Esophagus squamous epithelium (tissue), 5 donors: Measurements from ENCODE around the gene TOR1A. TPM values are rescaled to one million over a fixed set of nuclear protein-coding genes. Genes with fewer than 3 reads are reported as not detected.

Experiments
- DNase-seq: peaks from one replicate; lab custom pipeline; 2025; lab: John Stamatoyannopoulos, UW
- H3K27ac ChIP-seq, 4 donors: fragments of 200-600 bp; sonication (generic); one replicate each; pipeline ENCODE4 v1.5.1; 2016 to 2019; ENCODE audit warnings: mild to moderate bottlenecking in 1 of 4
- H3K27me3 ChIP-seq, 4 donors: fragments of 200-600 bp; sonication (generic); 1 replicate in 3 of 4; 2 replicates in 1 of 4; pipeline versions ENCODE4 v1.5.1 to v1.6.0; 2017 to 2021; ENCODE audit warnings: antibody characterized with exemption in 1 of 4
- H3K36me3 ChIP-seq, 3 donors: fragments of 200-600 bp; sonication (generic); one replicate each; pipeline ENCODE4 v1.5.1; 2016 to 2019
- H3K4me1 ChIP-seq, 3 donors: fragments of 200-600 bp; sonication (generic); one replicate each; pipeline ENCODE4 v1.5.1; 2017 to 2019
- H3K4me3 ChIP-seq, 4 donors: fragments of 200-600 bp; sonication (generic); 1 replicate in 3 of 4; 2 replicates in 1 of 4; pipeline ENCODE4 v1.5.1; 2016 to 2019; ENCODE audit warnings: mild to moderate bottlenecking in 2 of 4, moderate library complexity in 1 of 4
- H3K9me3 ChIP-seq, 3 donors: fragments of 200-600 bp; sonication (generic); one replicate each; pipeline ENCODE4 v1.5.1; 2016 to 2019
- CTCF ChIP-seq, 6 experiments: fragments of 450-650 bp in 4 of 6; fragments of 200-600 bp in 2 of 6; sonication (generic) in 2 of 6; IDR thresholded peaks; one replicate each; pipeline ENCODE4 v1.5.1; 2016 to 2019; ENCODE audit warnings: antibody characterized with exemption in 6 of 6, mild to moderate bottlenecking in 4 of 6, moderate library complexity in 4 of 6
- POLR2A ChIP-seq, 4 donors: fragments of 450-650 bp; IDR thresholded peaks; one replicate each; pipeline ENCODE4 v1.6.1; 2017; ENCODE audit warnings: antibody characterized with exemption in 4 of 4, mild to moderate bottlenecking in 4 of 4, moderate library complexity in 3 of 4
- WGBS, 2 donors: methylation state at CpG; one replicate each; pipeline ENCODE4 v1.1.5; 2018; 5-methylcytosine and 5-hydroxymethylcytosine counted together
- intact Hi-C: fragments of 100-400 bp; cut with DNase I; formaldehyde crosslinking; loops from one replicate; pipeline ENCODE4 v1.15.0; 2022
- total RNA-seq, 4 donors: library from RNA; depleted of rRNA; stranded (reverse); fragments of >200 nt; gene quantifications; one replicate each; pipeline ENCODE4 v1.1.0, GENCODE V29; 2016
- donor health status: DM: yes; HTN: yes; CAD: no.

The TOR1A gene
- total RNA-seq, 4 donors from 2014 or later: 11.3 to 34.7 (median 24.8) TPM

- H3K4me3 ChIP-seq: no peak overlapping the region
- H3K4me1 ChIP-seq: peaks cover 10 to 15% (median 12%) of the 10 kb centered on the region in 3 donors
- no peak for TF ChIP-seq CTCF (IDR thresholded peaks at IDR 0.05)
- no peak for TF ChIP-seq POLR2A (IDR thresholded peaks at IDR 0.05)
- 65 to 72% methylated on average over 4 of the region's 5 CpGs for WGBS, 2 donors
- H3K27me3 ChIP-seq: peaks cover 0 to 20% (median 0%) of the 10 kb centered on the region in 4 donors
- intact Hi-C loops: loop anchor here (2.0 kb wide), 1 partner anchor 45 kb away; no protein-coding TSS in a partner anchor
- H3K36me3 ChIP-seq: no peaks in the 10 kb centered on the region
- H3K27ac ChIP-seq: no peak overlapping the region
- no peaks in the 10 kb centered on the region for H3K9me3 ChIP-seq
- no peak for DNase-seq
These were observed 42.0 kb downstream of the TOR1A start for GRCh38 chr9:129781981-129782380.

- intact Hi-C loops: no loop called here
- Histone ChIP-seq H3K4me1 (peaks cover 16 to 22% (median 18%) of the 10 kb centered on the region in 3 donors), H3K36me3 (no peaks in the 10 kb centered on the region), H3K27ac (no peak overlapping the region), H3K9me3 (no peaks in the 10 kb centered on the region), H3K4me3 (no peak overlapping the region), H3K27me3 (peaks cover 0 to 17% (median 0%) of the 10 kb centered on the region in 4 donors)
- no peak for TF ChIP-seq POLR2A (IDR thresholded peaks at IDR 0.05)
- no peak for TF ChIP-seq CTCF (IDR thresholded peaks at IDR 0.05)
- DNase-seq: no peak
- 75 to 76% methylated on average over 8 of the region's 8 CpGs for WGBS, 2 donors
These were observed 42.8 kb downstream of the TOR1A start for GRCh38 chr9:129781131-129781530.

DNA sequence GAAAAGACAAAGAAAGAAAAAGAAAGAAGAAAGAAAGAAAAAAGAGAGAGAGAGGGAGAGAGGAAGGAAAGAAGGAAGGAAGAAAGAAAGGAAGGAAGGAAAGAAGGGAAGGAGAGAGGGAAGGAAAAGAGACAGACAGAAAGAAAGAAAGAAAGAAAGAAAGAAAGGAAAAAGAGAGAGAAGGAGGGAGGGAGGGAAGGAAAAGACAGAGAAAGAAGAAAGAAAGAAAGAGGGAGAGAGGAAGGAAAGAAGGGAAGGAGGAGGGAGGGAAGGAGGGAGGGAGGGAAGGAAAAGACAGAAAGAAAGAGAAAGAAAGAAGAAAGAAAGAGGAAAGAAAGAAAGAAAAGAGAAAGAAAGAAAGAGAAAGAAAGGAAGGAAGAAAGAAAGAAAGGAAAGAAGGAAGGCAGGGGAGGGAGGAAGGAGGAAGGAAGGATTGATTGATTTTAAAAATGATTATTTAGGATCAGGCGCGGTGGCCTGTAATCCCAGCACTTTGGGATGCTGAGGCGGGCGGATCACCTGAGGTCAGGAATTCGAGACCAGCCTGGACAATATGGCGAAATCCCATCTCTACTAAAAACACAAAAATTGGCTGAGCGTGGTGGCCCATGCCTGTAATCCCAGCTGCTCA, 44.3 kb downstream of the TOR1A start:
- H3K4me1 ChIP-seq: peaks cover 16 to 22% (median 18%) of the 10 kb centered on the region in 3 donors
- no peak for DNase-seq
- no peak overlapping the region for H3K4me3 ChIP-seq
- H3K9me3 ChIP-seq: no peaks in the 10 kb centered on the region
- intact Hi-C loops: no loop called here
- TF ChIP-seq CTCF (IDR thresholded peaks at IDR 0.05): no peak
- TF ChIP-seq POLR2A (IDR thresholded peaks at IDR 0.05): no peak
- H3K36me3 ChIP-seq: no peaks in the 10 kb centered on the region
- H3K27ac ChIP-seq: no peak overlapping the region
- WGBS, 2 donors: 84 to 91% methylated on average over 7 of the region's 7 CpGs
- peaks cover 0 to 17% (median 0%) of the 10 kb centered on the region in 4 donors for H3K27me3 ChIP-seq

DNA sequence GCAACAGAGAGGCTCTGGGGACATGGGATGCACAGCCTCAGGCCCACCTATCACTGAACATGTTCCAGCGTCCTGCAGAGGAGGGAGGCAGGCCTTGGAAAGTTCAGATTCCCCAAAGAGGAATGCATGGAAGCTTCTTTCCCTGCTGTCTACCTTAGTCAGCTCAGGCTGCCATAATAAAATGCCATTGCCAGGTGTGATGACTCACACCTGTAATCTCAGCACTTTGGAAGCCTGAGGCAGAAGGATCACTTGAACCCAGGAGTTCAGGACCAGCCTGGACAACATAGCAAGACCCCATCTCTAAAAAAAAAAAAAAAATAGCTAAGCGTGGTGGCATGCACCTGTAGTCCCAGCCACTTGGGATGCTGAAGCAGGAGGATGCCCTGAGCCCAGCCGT, 45.5 kb downstream of the TOR1A start:
- no peak overlapping the region for H3K4me3 ChIP-seq
- TF ChIP-seq CTCF (IDR thresholded peaks at IDR 0.05): no peak
- no peak for TF ChIP-seq POLR2A (IDR thresholded peaks at IDR 0.05)
- peaks cover 21 to 27% (median 21%) of the 10 kb centered on the region in 3 donors for H3K4me1 ChIP-seq
- no peaks in the 10 kb centered on the region for H3K36me3 ChIP-seq
- peaks cover 0 to 20% (median 0%) of the 10 kb centered on the region in 4 donors for H3K27me3 ChIP-seq
- intact Hi-C loops: no loop called here
- no peak overlapping the region for H3K27ac ChIP-seq
- DNase-seq: no peak
- H3K9me3 ChIP-seq: no peaks in the 10 kb centered on the region
- 73 to 89% methylated on average over 3 of the region's 3 CpGs for WGBS, 2 donors

DNA sequence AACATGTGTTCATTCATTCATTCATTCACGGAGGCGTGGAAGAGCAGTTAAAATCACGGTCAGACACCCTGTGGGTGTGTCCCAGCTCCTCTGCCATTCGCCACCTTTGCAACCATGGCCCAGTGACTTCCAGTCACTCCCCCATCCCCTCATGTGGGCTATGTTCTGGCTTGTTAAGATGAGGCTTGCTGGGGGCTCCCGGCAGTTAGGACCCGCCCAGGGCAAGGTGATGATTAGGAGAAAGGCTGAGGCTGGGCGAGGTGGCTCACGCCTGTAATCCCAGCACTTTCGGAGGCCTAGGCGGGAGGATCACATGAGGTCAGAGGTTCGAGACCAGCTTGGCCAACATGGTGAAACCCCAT, 46.2 kb downstream of the TOR1A start:
- TF ChIP-seq CTCF (IDR thresholded peaks at IDR 0.05) (no peak), POLR2A (IDR thresholded peaks at IDR 0.05) (no peak)
- Histone ChIP-seq H3K27me3 (peaks cover 0 to 15% (median 0%) of the 10 kb centered on the region in 4 donors), H3K36me3 (no peaks in the 10 kb centered on the region), H3K27ac (peak overlapping the region; percentile 59 to 92 (median 72)), H3K9me3 (no peaks in the 10 kb centered on the region), H3K4me3 (no peak overlapping the region), H3K4me1 (peaks cover 22 to 31% (median 25%) of the 10 kb centered on the region in 3 donors)
- DNase-seq: no peak
- WGBS, 2 donors: 33 to 43% methylated on average over 3 of the region's 11 CpGs
- intact Hi-C loops: no loop called here
